ENCODE data around the gene NCKAP1. TPM values are rescaled to one million over a fixed set of nuclear protein-coding genes. Genes with fewer than 3 reads are reported as not detected.
"Not testable (repeated sequence)": the region's sequence is repeated elsewhere in the genome, so short reads cannot be mapped to it uniquely, and the experiment has no call there.

Gene NCKAP1
- total and polyA plus RNA-seq, 2 donors (not counting 3 experiments of a cell fraction or from before 2014, with no cell fraction given), result 49.4 to 130 TPM

- CTCF ChIA-PET, result no interaction called here
These were observed 11.2 kb upstream of the NCKAP1 start for GRCh38 chr2:183049420-183049819.

GRCh38 chr2:183047486-183048125 is 9.3 kb upstream of the NCKAP1 start:
- FAIRE-seq; dilution Hi-C loops (cut with MboI; ENCODE audit: extremely low pct_ligation_motif_present, low sequenced_read_pairs): not testable (repeated sequence)

More at GRCh38 chr2:183049420-183049819, 11.2 kb upstream of the NCKAP1 start:
- peaks cover 12% of the 10 kb centered on the region in 2 experiments for H3K27me3 ChIP-seq (ENCODE audit: control insufficient read depth in 2 of 2, insufficient read depth in 2 of 2, low read length in 2 of 2)
- no peaks in the 10 kb centered on the region for H3K4me1 ChIP-seq (ENCODE audit: control insufficient read depth, extremely low read depth, insufficient read depth, low read length)
- H3K9ac ChIP-seq (replicated peaks; ENCODE audit: extremely low read depth, insufficient read depth, low read length), result no peak overlapping the region
- H3K79me2 ChIP-seq (ENCODE audit: control insufficient read depth, insufficient read depth, low read length), result no peaks in the 10 kb centered on the region
- H3K4me3 ChIP-seq (replicated peaks in 1 of 3; ENCODE audit: insufficient read depth in 1 of 3, low read depth in 1 of 3, low read length in 3 of 3), result no peak overlapping the region
- dilution Hi-C loops (cut with MboI; ENCODE audit: extremely low pct_ligation_motif_present, low sequenced_read_pairs) (no loop called here), intact Hi-C loops (cut with micrococcal nuclease) (no loop called here)
- POLR2A ChIA-PET, result no interaction called here
- H3K9me3 ChIP-seq (replicated peaks; ENCODE audit: control insufficient read depth, insufficient read depth, low read length), result no peaks in the 10 kb centered on the region
- TF ChIP-seq JUN (IDR thresholded peaks at IDR 0.05; ENCODE audit: borderline replicate concordance, insufficient read depth, insufficient read length, low read depth) (no peak), POLR2A (IDR thresholded peaks at IDR 0.05; ENCODE audit: low read depth, low read length) (no peak), MAX (IDR thresholded peaks at IDR 0.05; ENCODE audit: insufficient read depth, insufficient read length) (no peak), CTCF (IDR thresholded peaks at IDR 0.05; ENCODE audit: extremely low read depth in 1 of 2, insufficient read depth in 1 of 2, low read depth in 1 of 2, low read length in 2 of 2) (no peak), POLR2AphosphoS5 (IDR thresholded peaks at IDR 0.05; ENCODE audit: insufficient read depth, low read depth, low read length) (no peak), GATA2 (IDR thresholded peaks at IDR 0.05; ENCODE audit: insufficient read depth, insufficient read length, low read depth, low read length) (no peak), EZH2 (IDR thresholded peaks at IDR 0.05; ENCODE audit: borderline replicate concordance, low read depth, low read length, severe bottlenecking) (no peak), FOS (IDR thresholded peaks at IDR 0.05; ENCODE audit: borderline replicate concordance, insufficient read depth, low read length) (no peak)
- DNase-seq (ENCODE audit: low read depth, low spot score) (no peak), FAIRE-seq (no peak)
- H3K27ac ChIP-seq (ENCODE audit: insufficient read depth, low read depth, low read length), result no peak overlapping the region
- no peaks in the 10 kb centered on the region for H4K20me1 ChIP-seq (replicated peaks; ENCODE audit: control insufficient read depth, extremely low read depth, insufficient read depth, low read length)
- H3K4me2 ChIP-seq (ENCODE audit: insufficient read depth, low read length), result no peak overlapping the region
- BruUV-seq (replicated peaks), result no TSS peak
- H3K36me3 ChIP-seq (ENCODE audit: control insufficient read depth in 2 of 2, extremely low read depth in 1 of 2, insufficient read depth in 2 of 2, low read length in 2 of 2), result no peaks in the 10 kb centered on the region
- H3K9me1 ChIP-seq (replicated peaks; ENCODE audit: control insufficient read depth, extremely low read depth, insufficient read depth, low read length), result no peaks in the 10 kb centered on the region
- H2AFZ ChIP-seq (ENCODE audit: low read depth, low read length), result no peak overlapping the region

GRCh38 chr2:183043580-183043979 is 5.3 kb upstream of the NCKAP1 start:
- H3K36me3 ChIP-seq (ENCODE audit: control insufficient read depth in 2 of 2, extremely low read depth in 1 of 2, insufficient read depth in 2 of 2, low read length in 2 of 2); POLR2A ChIA-PET; H3K4me3 ChIP-seq (replicated peaks in 1 of 3; ENCODE audit: insufficient read depth in 1 of 3, low read depth in 1 of 3, low read length in 3 of 3); H3K4me1 ChIP-seq (ENCODE audit: control insufficient read depth, extremely low read depth, insufficient read depth, low read length); H3K27ac ChIP-seq (ENCODE audit: insufficient read depth, low read depth, low read length); H2AFZ ChIP-seq (ENCODE audit: low read depth, low read length); intact Hi-C loops (cut with micrococcal nuclease); BruUV-seq (replicated peaks); H3K79me2 ChIP-seq (ENCODE audit: control insufficient read depth, insufficient read depth, low read length); FAIRE-seq; H3K4me2 ChIP-seq (ENCODE audit: insufficient read depth, low read length); H3K9me3 ChIP-seq (replicated peaks; ENCODE audit: control insufficient read depth, insufficient read depth, low read length); H3K9me1 ChIP-seq (replicated peaks; ENCODE audit: control insufficient read depth, extremely low read depth, insufficient read depth, low read length); H3K9ac ChIP-seq (replicated peaks; ENCODE audit: extremely low read depth, insufficient read depth, low read length); dilution Hi-C loops (cut with MboI; ENCODE audit: extremely low pct_ligation_motif_present, low sequenced_read_pairs); DNase-seq (ENCODE audit: low read depth, low spot score); CTCF ChIA-PET; H3K27me3 ChIP-seq (ENCODE audit: control insufficient read depth in 2 of 2, insufficient read depth in 2 of 2, low read length in 2 of 2); H4K20me1 ChIP-seq (replicated peaks; ENCODE audit: control insufficient read depth, extremely low read depth, insufficient read depth, low read length): not testable (repeated sequence)

More at GRCh38 chr2:183047486-183048125, 9.3 kb upstream of the NCKAP1 start:
- H3K27ac ChIP-seq (ENCODE audit: insufficient read depth, low read depth, low read length); H2AFZ ChIP-seq (ENCODE audit: low read depth, low read length); H3K36me3 ChIP-seq (ENCODE audit: control insufficient read depth in 2 of 2, extremely low read depth in 1 of 2, insufficient read depth in 2 of 2, low read length in 2 of 2); intact Hi-C loops (cut with micrococcal nuclease); POLR2A ChIA-PET; BruUV-seq (replicated peaks); H4K20me1 ChIP-seq (replicated peaks; ENCODE audit: control insufficient read depth, extremely low read depth, insufficient read depth, low read length); H3K4me2 ChIP-seq (ENCODE audit: insufficient read depth, low read length); H3K9me3 ChIP-seq (replicated peaks; ENCODE audit: control insufficient read depth, insufficient read depth, low read length); DNase-seq (ENCODE audit: low read depth, low spot score); H3K79me2 ChIP-seq (ENCODE audit: control insufficient read depth, insufficient read depth, low read length); H3K4me1 ChIP-seq (ENCODE audit: control insufficient read depth, extremely low read depth, insufficient read depth, low read length); H3K9ac ChIP-seq (replicated peaks; ENCODE audit: extremely low read depth, insufficient read depth, low read length); H3K4me3 ChIP-seq (replicated peaks in 1 of 3; ENCODE audit: insufficient read depth in 1 of 3, low read depth in 1 of 3, low read length in 3 of 3); H3K9me1 ChIP-seq (replicated peaks; ENCODE audit: control insufficient read depth, extremely low read depth, insufficient read depth, low read length): not testable (repeated sequence)
- H3K27me3 ChIP-seq (ENCODE audit: control insufficient read depth in 2 of 2, insufficient read depth in 2 of 2, low read length in 2 of 2), result peaks cover 9 to 13% of the 10 kb centered on the region in 2 experiments
- CTCF ChIA-PET, result interaction anchor here (1.2 kb wide), 1 partner anchor 10 kb away, joined by 3 read pairs; no protein-coding TSS in a partner anchor

Measured in endothelial cell of umbilical vein (primary cell).